ENCODE measurements around the gene TFPT. TPM values are rescaled to one million over a fixed set of nuclear protein-coding genes. Genes with fewer than 3 reads are reported as not detected.

Gene TFPT
- total RNA-seq = 19.2 TPM
- 31.6 TPM for polyA plus RNA-seq (ENCODE audit: insufficient read depth, low read depth, low replicate concordance)
- long read RNA-seq, donor 1, transcript TFPT-203 (6 exons, 1,205 nt) = major isoform, 8 of 8 reads
- long read RNA-seq, donor 1, partial matches to known transcripts = 0 of 8 reads
- long read RNA-seq, donor 1, other reads (novel, unspliced or antisense) = 0 of 8 reads
- long read RNA-seq, donor 2, partial matches to known transcripts = 0 of 2 reads
- long read RNA-seq, donor 2, other reads (novel, unspliced or antisense) = 0 of 2 reads
- long read RNA-seq, donor 3, transcript TFPT-203 (6 exons, 1,205 nt) = major isoform, 9 of 39 reads
- long read RNA-seq, donor 3, partial matches to known transcripts = 23 of 39 reads
- long read RNA-seq, donor 3, other reads (novel, unspliced or antisense) = 7 of 39 reads
- long read RNA-seq, donor 4, transcript TFPT-203 (6 exons, 1,205 nt) = major isoform, 5 of 5 reads
- long read RNA-seq, donor 4, partial matches to known transcripts = 0 of 5 reads
- long read RNA-seq, donor 4, other reads (novel, unspliced or antisense) = 0 of 5 reads
- long read RNA-seq, donor 5 = 0 reads
- long read RNA-seq, donor 6, transcript TFPT-203 (6 exons, 1,205 nt) = major isoform, 7 of 8 reads
- long read RNA-seq, donor 6, partial matches to known transcripts = 0 of 8 reads
- long read RNA-seq, donor 6, other reads (novel, unspliced or antisense) = 0 of 8 reads
- long read RNA-seq, donor 7, transcript TFPT-203 (6 exons, 1,205 nt) = major isoform, 5 of 11 reads
- long read RNA-seq, donor 7, partial matches to known transcripts = 2 of 11 reads
- long read RNA-seq, donor 7, other reads (novel, unspliced or antisense) = 3 of 11 reads
- long read RNA-seq, donor 8, transcript TFPT-203 (6 exons, 1,205 nt) = major isoform, 7 of 7 reads
- long read RNA-seq, donor 8, partial matches to known transcripts = 0 of 7 reads
- long read RNA-seq, donor 8, other reads (novel, unspliced or antisense) = 0 of 7 reads
- long read RNA-seq, donor 9, partial matches to known transcripts = 0 of 3 reads
- long read RNA-seq, donor 9, other reads (novel, unspliced or antisense) = 0 of 3 reads
- long read RNA-seq, donor 10, transcript TFPT-203 (6 exons, 1,205 nt) = major isoform, 8 of 71 reads
- long read RNA-seq, donor 10, partial matches to known transcripts = 52 of 71 reads
- long read RNA-seq, donor 10, other reads (novel, unspliced or antisense) = 11 of 71 reads

GRCh38 chr19:54115109-54116063 is at the start of gene TFPT, which contains the start of gene PRPF31:
Gene TFPT (minus strand): TSS chr19:54115657. CDS start chr19:54115269, 388 bp downstream.
Gene PRPF31 (plus strand): TSS chr19:54115754. CDS start chr19:54118279, 2,525 bp downstream.
- TF ChIP-seq CTCF (IDR thresholded peaks at IDR 0.05; ENCODE audit: borderline replicate concordance, extremely low read depth, insufficient read depth) = peak; percentile 2
- H3K27me3 ChIP-seq (ENCODE audit: control insufficient read depth, insufficient read depth, low read length) = no peaks in the 10 kb centered on the region
- peak within 1 kb of the TSS; percentile 93 to 99 (median 94) for H3K4me3 ChIP-seq (ENCODE audit: low read length in 3 of 3)
- peak within 1 kb of the TSS; percentile 94 to 96 for H3K27ac ChIP-seq (ENCODE audit: low read depth in 2 of 2, low read length in 2 of 2)
- DNase-seq (peak; percentile 97 to 99 (median 98)), FAIRE-seq (no peak)
- peak within 1 kb of the TSS; percentile 79 to 96 (median 85) for H3K9ac ChIP-seq (ENCODE audit: low read length in 3 of 3)
- intact Hi-C loops (cut with DNase I) = no loop called here
- peaks cover 0 to 17% (median 0%) of the 10 kb centered on the region in 3 donors for H3K4me1 ChIP-seq (ENCODE audit: control insufficient read depth in 2 of 3, insufficient read depth in 2 of 3, low read depth in 1 of 3, low read length in 3 of 3)
- H3K9me3 ChIP-seq (ENCODE audit: control insufficient read depth in 2 of 3, insufficient read depth in 1 of 3, low read length in 3 of 3) = no peaks in the 10 kb centered on the region
- H3K36me3 ChIP-seq (ENCODE audit: control insufficient read depth in 2 of 3, insufficient read depth in 3 of 3, low read length in 3 of 3) = peaks cover 0 to 9% (median 0%) of the 10 kb centered on the region in 3 donors

DNA sequence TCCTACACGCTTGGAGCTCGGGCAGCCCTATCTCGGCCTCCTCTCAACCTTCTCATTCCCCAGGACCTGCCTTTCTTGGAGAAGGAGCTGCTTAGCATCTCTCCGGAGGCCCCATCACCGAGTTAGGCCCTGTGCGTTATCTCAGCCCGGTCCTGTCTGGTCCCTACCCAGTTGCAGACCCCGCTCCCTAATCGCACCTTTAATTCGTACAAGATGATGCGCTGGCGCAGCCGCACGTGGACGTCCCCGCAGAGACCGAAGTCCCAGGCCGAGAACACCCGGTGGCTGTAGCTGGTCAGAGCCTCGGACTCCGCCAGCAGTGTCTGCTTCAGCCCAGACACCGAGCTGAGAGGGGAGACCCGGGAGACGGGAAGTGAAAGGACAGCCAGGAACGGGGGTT is 49.8 kb upstream of the TFPT start:
- no peak for TF ChIP-seq CTCF (IDR thresholded peaks at IDR 0.05; ENCODE audit: borderline replicate concordance, extremely low read depth, insufficient read depth)
- DNase-seq = peak in 1 of 5 donors; percentile 74

More for the DNA sequence above, 49.8 kb upstream of the TFPT start:
- intact Hi-C loops (cut with DNase I) = no loop called here
- FAIRE-seq = no peak
- no peak overlapping the region for H3K4me3 ChIP-seq (ENCODE audit: low read length in 3 of 3)
- H3K27me3 ChIP-seq (ENCODE audit: control insufficient read depth, insufficient read depth, low read length) = no peaks in the 10 kb centered on the region
- no peaks in the 10 kb centered on the region for H3K36me3 ChIP-seq (ENCODE audit: control insufficient read depth in 2 of 3, insufficient read depth in 3 of 3, low read length in 3 of 3)
- H3K9ac ChIP-seq (ENCODE audit: low read length in 3 of 3) = no peak overlapping the region
- no peaks in the 10 kb centered on the region for H3K9me3 ChIP-seq (ENCODE audit: control insufficient read depth in 2 of 3, insufficient read depth in 1 of 3, low read length in 3 of 3)
- H3K27ac ChIP-seq (ENCODE audit: low read depth in 2 of 2, low read length in 2 of 2) = no peak overlapping the region
- peaks cover 0 to 15% (median 5%) of the 10 kb centered on the region in 3 donors for H3K4me1 ChIP-seq (ENCODE audit: control insufficient read depth in 2 of 3, insufficient read depth in 2 of 3, low read depth in 1 of 3, low read length in 3 of 3)

Data from kidney (tissue), 22 donors.